SJSA1 (cell line): ENCODE results near the gene TNP2. TPM values are rescaled to one million over a fixed set of nuclear protein-coding genes. Genes with fewer than 3 reads are reported as not detected.

ENCODE experiments used
- DNase-seq, 2 experiments: peaks; one replicate each; pipeline ENCODE4 v3.0.0-alpha.2; 2015 to 2020; ENCODE audit warnings: low spot score in 2 of 2, low read depth in 1 of 2
- H3K27ac ChIP-seq: fragments of 250-450 bp; sonication (Bioruptor Pico); 2 replicates; pipeline ENCODE4 v1.5.1; 2020; ENCODE audit warnings: mild to moderate bottlenecking, moderate library complexity
- H3K27me3 ChIP-seq: fragments of 250-450 bp; sonication (Bioruptor Pico); replicated peaks from 2 replicates; pipeline ENCODE4 v1.5.1; 2020; ENCODE audit warnings: mild to moderate bottlenecking, moderate library complexity
- H3K36me3 ChIP-seq: fragments of 250-450 bp; sonication (Bioruptor Pico); 2 replicates; pipeline ENCODE4 v1.5.1; 2020; ENCODE audit warnings: mild to moderate bottlenecking
- H3K4me1 ChIP-seq: fragments of 250-450 bp; sonication (Bioruptor Pico); replicated peaks from 2 replicates; pipeline ENCODE4 v1.6.1; 2021; ENCODE audit warnings: mild to moderate bottlenecking
- H3K4me3 ChIP-seq: fragments of 250-450 bp; sonication (Bioruptor Pico); 2 replicates; pipeline ENCODE4 v1.5.1; 2020; ENCODE audit warnings: mild to moderate bottlenecking
- H3K9me3 ChIP-seq: fragments of 250-450 bp; sonication (Bioruptor Pico); replicated peaks from 2 replicates; pipeline ENCODE4 v1.5.1; 2020; ENCODE audit warnings: mild to moderate bottlenecking
- total RNA-seq: library from RNA; depleted of rRNA; stranded (reverse); fragments of >200 nt; shearing (Covaris generic); gene quantifications from 2 replicates; pipeline ENCODE4 v1.2.3, GENCODE V29; 2014

Gene TNP2
- total RNA-seq, 1 experiment from 2014 or later = not detected

DNA sequence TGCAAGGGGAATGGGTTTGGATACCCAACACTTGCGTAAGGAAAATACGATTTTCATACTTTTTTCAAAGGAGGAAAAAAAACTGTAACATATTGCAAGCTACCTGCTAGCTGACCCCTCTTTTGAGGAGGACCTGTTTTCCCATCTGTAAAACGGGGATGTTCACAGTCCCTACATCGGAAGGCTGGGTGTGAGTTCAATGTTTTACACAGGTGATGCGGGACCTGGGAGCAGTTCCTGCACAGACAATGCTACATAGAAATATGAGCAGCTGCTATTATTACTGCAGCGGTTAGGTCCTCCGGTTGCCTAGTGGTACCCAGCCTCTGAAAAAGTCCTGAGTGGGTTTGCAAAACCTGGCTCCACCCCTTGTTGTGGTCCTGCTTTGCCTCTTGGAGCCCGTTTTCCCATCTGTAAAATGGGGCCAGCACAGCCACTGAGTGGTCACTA lies 16.6 kb downstream of the TNP2 start:
- H3K36me3 ChIP-seq = peaks cover 49% of the 10 kb centered on the region
- peaks cover 43% of the 10 kb centered on the region for H3K4me1 ChIP-seq
- H3K4me3 ChIP-seq = no peak overlapping the region
- H3K27me3 ChIP-seq = no peaks in the 10 kb centered on the region
- no peak for DNase-seq
- no peak overlapping the region for H3K27ac ChIP-seq
- H3K9me3 ChIP-seq = no peaks in the 10 kb centered on the region

DNA sequence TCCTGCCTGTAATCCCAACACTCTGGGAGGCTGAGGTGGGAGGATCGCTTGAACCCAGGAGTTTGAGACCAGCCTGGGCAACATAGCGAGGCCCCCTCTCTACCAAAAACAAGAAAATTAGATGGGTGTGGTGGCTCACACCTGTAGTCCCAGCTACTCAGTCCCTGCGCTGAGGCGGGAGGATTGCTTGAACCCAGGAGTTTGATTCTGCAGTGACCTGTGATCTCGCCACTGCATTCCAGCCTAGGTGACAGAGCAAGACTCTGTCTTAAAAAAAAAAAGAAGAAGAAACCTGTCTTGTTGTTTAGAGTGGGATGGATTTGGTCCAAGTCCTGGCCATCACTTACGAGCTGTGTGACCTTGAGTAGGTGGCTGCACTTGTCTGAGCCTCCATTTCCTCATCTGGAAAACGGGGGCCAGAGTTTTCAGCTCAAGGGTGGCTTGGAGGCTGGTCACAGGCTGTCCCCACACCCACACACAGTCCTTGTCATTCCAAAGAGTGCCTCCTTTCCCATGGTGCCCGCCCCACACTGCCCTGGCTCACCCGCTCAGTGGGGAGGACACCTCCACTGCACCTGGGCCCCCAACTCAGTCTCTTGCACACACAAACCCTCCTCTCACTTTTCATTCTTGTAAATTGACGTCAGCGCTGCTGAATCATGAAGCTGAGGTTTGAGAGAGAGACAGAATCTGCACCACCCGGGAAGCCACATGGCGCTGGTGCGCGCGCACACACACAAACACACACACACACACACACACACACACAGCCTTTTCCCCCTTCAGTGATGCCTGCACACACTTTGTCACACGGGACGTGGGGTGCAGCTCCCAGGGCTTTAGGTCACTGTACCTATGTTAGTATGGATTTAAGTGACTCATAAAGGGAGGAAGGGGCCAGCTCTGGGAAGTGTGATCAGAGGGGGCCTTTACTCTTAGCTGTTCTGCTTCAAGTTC lies 17.3 kb downstream of the TNP2 start:
- H3K36me3 ChIP-seq = peaks cover 49% of the 10 kb centered on the region
- peak in 1 of 2 experiments; percentile 31 for DNase-seq
- H3K27ac ChIP-seq = no peak overlapping the region
- H3K4me1 ChIP-seq = peaks cover 36% of the 10 kb centered on the region
- H3K9me3 ChIP-seq = no peaks in the 10 kb centered on the region
- H3K27me3 ChIP-seq = no peaks in the 10 kb centered on the region
- H3K4me3 ChIP-seq = no peak overlapping the region

DNA sequence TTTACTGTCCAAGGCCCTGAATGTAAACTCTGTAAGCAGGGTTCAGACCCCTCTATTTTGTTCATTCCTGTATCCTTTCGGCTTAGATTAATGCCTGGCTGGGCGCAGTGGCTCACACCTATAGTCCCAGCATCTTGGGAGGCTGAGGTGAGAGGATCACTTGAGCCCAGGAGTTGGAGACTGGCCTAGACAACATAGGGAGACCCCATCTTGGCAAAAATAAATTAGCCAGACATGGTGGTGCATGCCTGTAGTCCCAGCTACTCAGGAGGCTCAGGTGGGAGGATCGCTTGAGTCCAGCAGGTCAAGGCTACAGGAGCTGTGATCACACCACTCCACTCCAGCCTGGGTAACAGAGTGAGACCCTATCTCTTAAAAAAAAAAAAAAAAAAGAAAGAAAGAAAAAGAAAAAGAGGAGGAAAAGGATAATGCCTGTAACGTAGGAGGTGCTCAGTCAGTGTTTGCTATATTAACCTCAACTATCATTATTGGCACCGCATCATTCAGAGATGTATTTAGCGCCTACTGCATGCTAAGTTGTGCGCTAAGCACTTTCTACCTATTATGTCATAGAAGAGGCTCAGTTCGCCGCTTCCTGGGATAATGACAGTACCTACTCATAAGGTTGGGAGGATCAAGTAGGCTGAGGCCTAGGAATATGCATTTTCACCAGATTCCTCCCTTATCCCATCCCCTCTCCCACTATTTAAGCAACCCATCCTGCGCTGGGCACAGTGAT lies 18.2 kb downstream of the TNP2 start:
- Histone ChIP-seq H3K27me3 (no peaks in the 10 kb centered on the region), H3K27ac (no peak overlapping the region; the same call in 1 of the 2 replicates)
- no peak for DNase-seq

DNA sequence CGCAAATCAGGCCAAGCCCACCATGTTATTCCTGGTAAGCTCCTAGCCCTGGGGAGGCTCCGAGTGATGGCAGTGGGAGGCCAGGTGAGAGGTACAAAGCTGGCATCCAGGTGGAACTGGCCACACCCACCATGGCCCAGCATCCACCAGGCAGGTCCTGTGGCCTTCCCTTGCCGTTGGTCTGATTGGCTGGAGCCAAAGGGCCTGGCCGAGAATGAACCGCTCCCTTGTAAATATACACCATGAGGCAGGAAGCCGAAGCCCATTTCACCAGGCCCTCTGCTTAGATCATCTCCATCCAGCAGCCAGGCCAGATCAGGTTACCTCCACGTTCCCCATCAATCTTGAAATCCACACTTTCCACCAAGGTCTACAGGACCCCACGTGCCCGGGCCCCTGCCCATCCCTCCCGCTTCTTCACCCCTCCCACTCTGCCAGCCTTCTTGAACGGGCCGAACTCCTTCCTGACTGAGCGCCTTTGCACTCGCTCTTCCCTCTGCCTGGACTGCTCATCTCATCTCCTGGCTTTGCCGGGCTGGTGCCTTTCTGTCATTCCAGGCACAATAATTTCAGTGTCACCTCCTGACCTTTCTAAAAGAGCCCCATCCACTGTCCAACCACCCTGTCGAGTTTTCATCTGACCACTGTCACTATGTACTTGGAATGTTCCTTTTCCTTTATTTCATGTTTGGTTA lies 18.9 kb downstream of the TNP2 start:
- Histone ChIP-seq H3K27ac (no peak overlapping the region; the same call in 1 of the 2 replicates), H3K4me1 (peaks cover 32% of the 10 kb centered on the region), H3K36me3 (peaks cover 41% of the 10 kb centered on the region), H3K4me3 (no peak overlapping the region), H3K27me3 (no peaks in the 10 kb centered on the region), H3K9me3 (no peaks in the 10 kb centered on the region)
- DNase-seq = no peak

More for the DNA sequence above, 18.2 kb downstream of the TNP2 start:
- Histone ChIP-seq H3K4me3 (no peak overlapping the region), H3K9me3 (no peaks in the 10 kb centered on the region), H3K4me1 (peaks cover 32% of the 10 kb centered on the region), H3K36me3 (peaks cover 46% of the 10 kb centered on the region)

DNA sequence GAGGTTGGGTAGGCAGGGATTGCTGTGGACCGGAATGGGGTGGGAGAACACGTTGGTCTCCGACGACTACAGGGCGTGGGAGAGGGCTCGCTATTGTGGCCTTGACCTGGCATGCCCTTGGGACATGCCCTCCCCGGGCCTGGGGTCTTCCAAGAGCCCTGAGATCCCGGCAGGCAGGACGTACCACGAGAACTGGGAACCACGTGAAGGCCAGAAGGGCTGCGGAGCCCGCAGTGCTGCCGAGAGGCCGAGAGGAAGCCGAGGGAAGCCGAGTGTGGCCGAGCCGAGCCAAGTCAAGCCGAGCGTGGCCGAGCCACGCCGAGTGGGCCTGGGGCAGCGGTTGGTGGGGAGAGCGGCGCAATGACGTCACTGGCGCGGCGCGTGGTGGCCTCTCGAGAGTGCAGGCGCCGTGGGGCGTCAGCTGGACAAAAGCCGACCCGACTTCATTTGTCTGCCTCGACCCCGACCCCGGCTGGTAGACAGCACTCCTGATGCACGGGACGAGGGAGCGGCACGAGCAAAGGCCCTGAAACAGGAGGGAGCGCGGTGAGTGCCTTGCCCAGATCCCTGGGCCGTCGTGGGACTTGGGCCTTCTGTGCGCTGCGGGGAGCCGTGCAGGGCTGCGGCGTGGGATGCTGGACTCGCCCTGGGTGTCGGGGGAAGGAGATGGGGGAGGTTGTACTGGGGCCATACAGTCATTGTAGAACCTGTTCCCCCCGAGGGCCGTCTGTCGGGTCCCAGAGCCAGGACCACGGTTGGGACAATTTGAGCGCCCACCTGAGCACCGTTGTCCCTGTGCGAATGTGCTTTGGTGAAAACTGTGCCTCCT lies 19.7 kb downstream of the TNP2 start:
- Histone ChIP-seq H3K27ac (no peak overlapping the region), H3K9me3 (no peaks in the 10 kb centered on the region), H3K4me1 (peaks cover 24% of the 10 kb centered on the region), H3K27me3 (no peaks in the 10 kb centered on the region), H3K36me3 (peaks cover 33% of the 10 kb centered on the region), H3K4me3 (no peak overlapping the region)
- no peak for DNase-seq

DNA sequence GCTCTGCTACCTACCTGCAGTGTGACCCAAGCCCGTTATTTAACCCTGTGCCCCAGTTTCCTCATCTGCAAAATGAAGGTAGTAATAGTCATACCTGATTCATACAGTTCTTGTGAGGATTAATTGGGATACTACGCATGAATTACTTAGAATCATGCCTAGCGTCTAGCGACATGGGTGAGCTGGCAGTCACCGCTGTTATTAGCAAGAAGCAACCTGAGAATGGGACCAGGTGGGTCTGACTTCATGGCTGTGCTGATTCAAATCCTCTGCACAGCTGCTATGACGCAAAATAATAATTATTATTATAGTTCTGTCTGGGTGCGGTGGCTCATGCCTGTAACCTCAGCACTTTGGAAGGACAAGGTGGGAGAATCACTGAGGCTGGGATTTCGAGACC lies 21.0 kb downstream of the TNP2 start:
- H3K9me3 ChIP-seq = no peaks in the 10 kb centered on the region
- H3K27me3 ChIP-seq = no peaks in the 10 kb centered on the region
- no peak overlapping the region for H3K4me3 ChIP-seq
- no peak for DNase-seq
- H3K36me3 ChIP-seq = peaks cover 20% of the 10 kb centered on the region
- H3K4me1 ChIP-seq = peaks cover 11% of the 10 kb centered on the region
- H3K27ac ChIP-seq = no peak overlapping the region

DNA sequence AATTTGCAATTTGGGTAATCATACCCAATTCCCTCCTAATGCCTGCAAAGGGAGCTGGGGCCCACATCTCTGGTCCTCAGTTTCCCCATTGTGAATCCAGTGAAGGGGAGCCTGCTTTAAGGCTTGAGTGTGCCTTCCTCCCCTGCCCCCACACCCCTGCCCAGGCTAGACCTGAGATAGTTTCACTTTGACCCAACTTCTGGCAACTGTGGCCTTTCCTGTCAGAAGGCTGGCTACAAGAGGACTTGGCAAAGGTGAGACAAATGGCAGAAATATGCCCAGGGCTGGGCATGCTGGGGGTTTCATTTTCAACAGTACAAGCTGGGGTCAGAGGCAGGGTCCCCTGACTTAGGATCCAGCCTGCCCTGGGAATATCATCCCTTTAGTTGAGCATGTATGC lies 23.1 kb downstream of the TNP2 start:
- H3K27ac ChIP-seq = no peak overlapping the region
- no peaks in the 10 kb centered on the region for H3K27me3 ChIP-seq
- H3K4me1 ChIP-seq = no peaks in the 10 kb centered on the region
- no peak for DNase-seq
- no peaks in the 10 kb centered on the region for H3K9me3 ChIP-seq
- no peaks in the 10 kb centered on the region for H3K36me3 ChIP-seq
- H3K4me3 ChIP-seq = no peak overlapping the region

DNA sequence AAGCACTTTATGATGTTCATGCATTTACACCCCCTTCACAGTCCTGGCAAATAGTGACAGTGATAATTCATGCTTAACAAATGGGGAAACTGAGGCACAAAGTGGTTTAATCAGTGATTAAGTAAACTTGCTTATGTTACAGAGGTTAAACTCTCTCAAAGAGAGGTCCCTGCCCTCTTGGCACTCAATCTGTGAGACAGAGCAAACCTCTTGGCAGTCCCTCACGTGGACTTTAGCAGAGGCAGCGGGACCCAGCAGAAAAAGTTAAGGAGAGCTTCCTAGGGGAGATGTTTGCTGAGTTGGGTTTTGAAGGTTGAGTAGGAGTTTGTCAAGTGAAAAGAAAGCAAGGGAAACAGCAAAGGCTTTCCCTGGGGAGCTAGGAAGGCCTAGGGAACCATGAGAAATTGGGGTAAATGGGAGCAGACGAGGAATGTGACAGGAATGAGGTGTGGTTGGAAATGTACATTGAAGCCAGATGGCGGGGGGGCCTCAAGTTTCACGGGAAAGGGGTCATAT lies 23.8 kb downstream of the TNP2 start:
- H3K4me1 ChIP-seq = no peaks in the 10 kb centered on the region
- H3K4me3 ChIP-seq = no peak overlapping the region
- no peak overlapping the region for H3K27ac ChIP-seq
- no peaks in the 10 kb centered on the region for H3K36me3 ChIP-seq
- no peak for DNase-seq
- H3K9me3 ChIP-seq = no peaks in the 10 kb centered on the region
- no peaks in the 10 kb centered on the region for H3K27me3 ChIP-seq

DNA sequence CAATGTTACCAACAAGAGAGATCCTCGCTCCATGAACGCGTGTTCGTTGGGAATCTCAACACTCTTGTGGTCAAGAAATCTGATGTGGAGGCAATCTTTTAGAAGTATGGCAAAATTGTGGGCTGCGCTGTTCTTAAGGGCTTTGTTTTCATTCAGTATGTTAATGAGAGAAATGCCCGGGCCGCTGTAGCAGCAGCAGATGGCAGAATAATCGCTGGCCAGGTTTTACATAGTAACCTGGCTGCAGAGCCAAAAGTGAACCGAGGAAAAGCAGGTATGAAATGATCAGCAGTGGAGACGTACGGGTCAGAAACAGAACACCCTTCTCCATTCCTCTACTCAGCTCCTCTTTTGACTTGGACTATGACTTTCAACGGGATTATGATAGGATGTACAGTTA lies 26.5 kb downstream of the TNP2 start:
- no peak for DNase-seq
- no peaks in the 10 kb centered on the region for H3K27me3 ChIP-seq
- no peak overlapping the region for H3K4me3 ChIP-seq
- no peaks in the 10 kb centered on the region for H3K9me3 ChIP-seq
- no peaks in the 10 kb centered on the region for H3K4me1 ChIP-seq
- no peaks in the 10 kb centered on the region for H3K36me3 ChIP-seq
- no peak overlapping the region for H3K27ac ChIP-seq

DNA sequence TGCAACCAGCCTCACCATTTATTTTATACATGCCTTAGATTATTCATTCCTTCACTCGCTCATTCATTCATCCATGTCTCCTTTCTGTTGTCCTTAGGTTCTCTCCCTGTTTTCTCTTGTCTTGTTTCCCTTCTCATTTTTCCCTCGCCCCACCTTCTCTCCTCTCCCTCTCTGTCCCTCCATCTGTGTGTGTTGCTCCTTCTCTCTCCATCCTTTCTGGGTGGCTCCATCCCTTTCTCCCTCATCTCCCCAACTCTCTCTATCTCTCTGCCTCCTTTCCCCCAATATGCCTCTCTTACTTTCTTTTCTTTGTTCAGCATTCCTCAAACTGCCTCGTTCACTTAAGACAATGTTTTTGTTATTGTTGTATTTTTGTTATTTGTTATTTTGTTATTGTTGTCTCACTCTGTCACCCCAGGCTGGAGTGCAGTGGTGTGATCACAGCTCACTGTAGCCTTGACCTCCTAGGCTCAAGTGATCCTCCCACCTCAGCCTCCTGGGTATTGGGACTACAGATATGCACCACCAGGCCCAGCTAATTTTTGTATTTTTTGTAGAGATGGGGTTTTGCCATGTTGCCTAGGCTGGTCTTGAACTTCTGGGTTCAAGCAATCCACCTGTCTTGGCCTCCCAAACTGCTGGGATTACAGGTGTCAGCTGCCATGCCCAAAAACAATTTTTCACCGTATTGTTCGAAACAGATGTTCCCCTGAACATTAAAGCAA lies 27.5 kb downstream of the TNP2 start:
- DNase-seq = no peak
- no peak overlapping the region for H3K4me3 ChIP-seq
- H3K36me3 ChIP-seq = no peaks in the 10 kb centered on the region
- H3K4me1 ChIP-seq = no peaks in the 10 kb centered on the region
- no peaks in the 10 kb centered on the region for H3K9me3 ChIP-seq
- H3K27me3 ChIP-seq = no peaks in the 10 kb centered on the region
- no peak overlapping the region for H3K27ac ChIP-seq

DNA sequence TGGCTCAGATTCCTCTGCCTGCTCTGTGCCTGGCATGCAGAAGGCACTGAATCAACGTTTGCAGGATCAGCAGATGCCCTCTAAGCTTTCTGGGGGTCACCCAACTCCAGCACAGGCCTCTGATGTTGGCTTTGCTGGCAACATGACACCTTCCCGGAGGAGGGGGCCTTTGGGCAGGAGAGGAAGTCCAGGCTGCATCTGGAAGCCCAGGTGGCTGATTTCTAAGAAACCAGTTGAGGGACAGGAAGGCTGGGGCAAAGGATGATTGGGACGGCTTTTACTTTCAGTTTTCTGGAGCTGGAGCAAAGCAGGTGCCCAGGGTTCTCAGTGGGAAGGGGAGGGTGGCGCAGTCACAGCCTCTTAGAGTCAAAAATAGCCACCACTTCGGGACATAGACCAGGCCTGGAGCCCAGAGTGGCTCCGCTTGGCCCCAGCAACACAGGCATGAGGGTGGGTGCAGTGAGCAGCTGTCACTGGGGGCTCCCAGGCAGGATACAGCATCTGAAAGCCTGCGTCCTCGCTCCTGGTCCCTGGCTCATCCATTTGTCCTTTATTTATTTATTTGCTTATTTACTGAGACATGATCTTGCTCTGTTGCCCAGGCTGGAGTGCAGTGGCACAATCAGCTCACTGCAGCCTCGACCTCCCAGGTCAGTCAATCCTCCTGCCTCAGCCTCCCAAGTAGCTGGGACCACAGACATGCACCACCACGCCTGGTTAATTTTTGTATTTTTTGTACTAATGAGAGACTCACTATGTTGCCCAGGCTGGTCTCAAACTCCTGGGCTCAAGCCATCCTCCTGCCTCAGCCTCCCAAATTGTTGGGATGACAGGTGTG lies 28.3 kb downstream of the TNP2 start:
- H3K27me3 ChIP-seq = no peaks in the 10 kb centered on the region
- no peaks in the 10 kb centered on the region for H3K36me3 ChIP-seq

More for the DNA sequence above, 28.3 kb downstream of the TNP2 start:
- Histone ChIP-seq H3K27ac (no peak overlapping the region), H3K4me1 (no peaks in the 10 kb centered on the region), H3K9me3 (no peaks in the 10 kb centered on the region), H3K4me3 (no peak overlapping the region)
- no peak for DNase-seq
